Activated T-helper 9 cell treated with anti-CD3 and anti-CD28 coated beads, Interleukin-2, amount 50 U/mL, for 16 hours (primary cell): ENCODE results near the gene ELK3.

ENCODE experiments used
- DNase-seq: peaks from one replicate; pipeline ENCODE4 v3.0.0-alpha.2; 2020; ENCODE audit warnings: low read depth

The ELK3 gene

GRCh38 chr12:96189781-96190180 lies 4.4 kb upstream of the ELK3 start:
- no peak for DNase-seq

DNA sequence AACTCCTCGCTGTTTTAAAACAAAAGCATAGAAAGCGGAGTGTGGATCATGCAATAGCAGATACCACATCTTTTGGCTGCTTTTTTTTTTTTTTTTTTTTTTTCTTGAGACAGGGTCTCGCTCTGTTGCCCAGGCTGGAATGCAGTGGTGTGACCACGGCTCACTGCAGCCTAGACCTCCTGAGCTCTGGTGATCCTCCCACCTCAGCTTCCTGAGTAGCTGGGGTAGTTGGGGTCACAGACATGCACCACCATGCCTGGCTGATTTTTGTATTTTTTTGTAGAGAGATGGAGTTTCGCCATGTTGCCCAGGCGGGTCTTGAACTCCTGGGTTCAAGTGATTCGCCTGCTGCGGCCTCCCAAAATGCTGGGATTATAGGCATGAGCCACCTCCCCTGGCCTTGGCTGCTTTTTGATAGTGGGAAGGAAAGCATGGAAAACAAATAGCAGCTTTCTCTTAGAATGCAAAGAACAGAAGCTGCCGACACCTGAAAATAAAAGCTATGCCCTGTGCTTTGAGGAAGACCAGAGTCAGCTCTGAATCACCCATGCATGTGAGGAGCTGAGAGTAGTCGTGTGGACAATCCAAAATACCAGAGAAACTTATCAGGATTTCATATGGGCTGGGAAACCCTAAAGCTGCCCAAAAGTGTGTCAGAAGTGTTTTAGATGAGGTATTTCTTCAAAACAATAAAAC lies 3.6 kb upstream of the ELK3 start:
- DNase-seq, result no peak

DNA sequence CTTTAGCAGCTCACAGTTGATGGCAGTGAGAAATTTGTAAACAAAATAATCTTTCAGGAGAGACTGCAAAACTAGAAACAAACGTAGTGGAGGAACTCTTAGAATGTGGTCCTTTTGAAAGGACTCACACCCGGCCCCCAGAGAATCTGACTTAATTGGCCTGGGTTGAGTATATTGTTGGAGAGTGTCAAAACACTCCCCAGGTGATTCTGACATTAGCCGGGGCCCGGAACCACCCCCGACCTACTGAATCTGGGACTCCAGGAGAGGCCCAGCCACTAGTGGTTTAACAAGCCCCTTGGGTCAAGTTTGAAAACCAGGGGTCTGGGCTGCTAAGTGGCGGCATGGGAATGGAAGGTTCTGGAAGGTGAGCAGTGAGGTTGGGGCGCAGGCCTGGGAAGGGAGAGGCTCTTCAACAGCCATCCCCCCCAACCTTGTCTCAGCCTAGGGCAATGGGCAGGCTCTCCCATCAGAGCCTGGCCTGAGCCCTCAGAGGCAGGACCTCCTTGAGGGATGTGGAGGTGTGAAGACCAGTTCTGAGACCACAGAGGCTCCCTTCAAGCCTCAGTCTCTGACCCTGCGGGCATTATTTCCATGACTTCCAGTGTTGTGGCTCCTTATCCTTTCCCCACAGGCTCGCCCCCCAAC lies 1.1 kb upstream of the ELK3 start:
- no peak for DNase-seq

- no peak for DNase-seq
Observed at GRCh38 chr12:96194576-96194889, 358 bp downstream of the ELK3 start.

DNA sequence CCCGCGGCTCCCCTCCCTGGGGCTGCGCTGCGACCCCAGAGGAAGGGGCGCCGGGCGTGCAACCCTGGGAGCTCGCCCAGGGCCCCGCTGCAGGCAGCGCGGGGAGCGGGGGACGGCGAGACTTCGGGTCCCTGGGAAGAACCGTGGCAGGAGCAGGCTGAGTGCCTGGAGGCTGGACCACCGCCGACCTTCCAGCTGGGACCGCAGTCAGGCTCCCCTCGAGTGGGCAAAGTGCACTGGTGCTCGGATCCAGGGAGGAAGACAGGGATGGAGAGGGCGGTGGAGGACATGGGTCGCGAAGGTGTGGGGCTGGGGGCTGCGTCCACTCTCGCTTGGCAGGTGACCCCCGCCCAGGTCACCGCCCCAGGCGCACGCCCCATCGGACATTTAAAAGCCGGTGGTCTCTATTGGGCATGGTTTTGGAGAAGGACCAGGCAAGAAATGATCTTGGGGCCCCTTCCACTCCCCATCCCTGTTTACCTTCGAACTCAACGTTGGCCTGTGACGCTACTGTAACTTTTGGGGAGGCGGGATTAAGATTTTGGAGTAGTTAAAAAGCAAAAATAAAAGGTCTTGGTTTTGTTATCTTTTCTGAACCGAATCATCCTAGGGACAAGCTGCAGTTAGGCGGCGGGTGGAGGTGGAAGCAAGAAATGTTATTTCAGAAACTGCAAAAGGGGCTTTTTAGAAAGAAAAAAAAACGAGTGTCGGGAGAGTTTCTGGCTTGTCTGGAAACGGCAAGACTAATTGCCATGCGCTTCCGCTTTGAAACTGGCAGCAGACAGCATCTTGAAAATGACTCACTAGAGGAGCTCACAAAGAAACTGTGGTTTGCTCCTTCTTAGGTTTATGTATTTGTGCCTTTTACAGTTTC lies 1.0 kb downstream of the ELK3 start:
- peak; percentile 66 for DNase-seq

GRCh38 chr12:96195845-96196451 lies 1.8 kb downstream of the ELK3 start:
- DNase-seq, result peak; percentile 37

GRCh38 chr12:96196781-96197180 lies 2.6 kb downstream of the ELK3 start:
- no peak for DNase-seq

DNA sequence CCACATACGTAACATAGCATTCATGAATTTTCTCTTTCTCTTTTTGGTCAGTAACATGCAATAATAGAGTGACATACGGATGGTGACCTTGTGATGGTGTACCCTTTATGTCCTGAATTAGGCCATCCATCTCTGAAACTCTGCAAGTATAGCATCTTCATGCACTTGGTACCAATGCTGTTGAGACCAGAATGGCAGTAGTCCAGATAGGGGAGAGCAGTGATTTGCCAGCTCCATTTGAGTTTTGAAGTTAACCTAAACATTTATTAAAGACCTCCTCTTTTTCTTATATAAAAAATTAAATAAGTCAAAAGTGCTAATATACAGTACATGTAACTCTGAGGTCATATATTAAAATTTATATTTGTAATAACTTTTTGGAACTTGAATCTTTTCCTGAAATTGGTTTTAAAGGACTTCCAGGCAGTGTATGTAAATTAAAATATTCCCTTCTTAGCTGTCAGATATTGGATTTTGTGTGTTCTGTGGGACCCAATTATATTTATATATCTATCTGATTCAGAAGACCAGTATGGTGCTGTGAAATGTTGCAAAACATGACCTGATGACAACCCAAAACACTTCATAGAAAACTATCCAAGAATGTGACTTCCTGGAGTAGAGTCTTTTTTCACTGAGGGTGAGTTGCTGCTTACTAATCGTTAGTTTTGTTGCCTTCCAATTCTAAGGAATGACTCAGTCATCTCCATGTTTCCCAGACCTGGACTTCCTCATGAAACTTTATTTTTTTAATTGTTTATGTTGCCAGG lies 3.5 kb downstream of the ELK3 start:
- no peak for DNase-seq

DNA sequence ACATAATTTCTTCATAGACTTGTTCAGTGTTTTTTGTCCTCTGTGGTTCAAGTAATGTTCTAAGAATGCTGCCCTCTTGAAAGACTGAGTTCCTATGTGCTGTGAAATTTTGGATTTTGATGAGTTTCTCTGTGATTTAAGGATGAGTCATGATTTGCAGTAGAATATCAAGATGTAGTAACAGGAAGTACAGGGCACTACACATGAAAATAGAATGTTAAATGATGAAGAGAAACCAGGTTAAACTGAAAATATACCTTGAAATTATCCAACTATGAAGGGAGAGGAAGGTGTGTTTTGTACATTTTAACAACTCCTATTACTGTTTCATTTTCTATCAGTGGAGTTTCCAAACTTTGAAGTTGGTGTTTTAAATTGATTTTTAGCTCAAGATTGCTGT lies 4.8 kb downstream of the ELK3 start:
- no peak for DNase-seq

DNA sequence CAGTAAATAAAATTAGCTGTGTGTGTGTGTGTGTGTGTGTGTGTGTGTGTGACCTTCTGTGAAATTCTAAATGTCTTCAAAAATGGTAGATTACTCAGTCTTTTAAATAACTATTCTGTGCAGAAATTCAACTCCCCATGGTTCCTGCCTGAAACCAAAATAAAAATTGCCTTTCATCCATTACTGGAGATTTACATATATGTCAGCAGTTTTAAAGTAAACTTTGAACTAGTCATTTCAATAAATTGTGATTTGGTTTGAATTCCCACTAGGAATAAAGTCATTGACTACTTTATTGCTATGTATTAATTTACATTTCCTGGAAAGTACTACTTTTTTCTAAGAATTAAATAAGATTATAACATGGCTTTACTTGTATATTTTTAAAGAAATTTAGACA lies 5.3 kb downstream of the ELK3 start:
- DNase-seq, result no peak

DNA sequence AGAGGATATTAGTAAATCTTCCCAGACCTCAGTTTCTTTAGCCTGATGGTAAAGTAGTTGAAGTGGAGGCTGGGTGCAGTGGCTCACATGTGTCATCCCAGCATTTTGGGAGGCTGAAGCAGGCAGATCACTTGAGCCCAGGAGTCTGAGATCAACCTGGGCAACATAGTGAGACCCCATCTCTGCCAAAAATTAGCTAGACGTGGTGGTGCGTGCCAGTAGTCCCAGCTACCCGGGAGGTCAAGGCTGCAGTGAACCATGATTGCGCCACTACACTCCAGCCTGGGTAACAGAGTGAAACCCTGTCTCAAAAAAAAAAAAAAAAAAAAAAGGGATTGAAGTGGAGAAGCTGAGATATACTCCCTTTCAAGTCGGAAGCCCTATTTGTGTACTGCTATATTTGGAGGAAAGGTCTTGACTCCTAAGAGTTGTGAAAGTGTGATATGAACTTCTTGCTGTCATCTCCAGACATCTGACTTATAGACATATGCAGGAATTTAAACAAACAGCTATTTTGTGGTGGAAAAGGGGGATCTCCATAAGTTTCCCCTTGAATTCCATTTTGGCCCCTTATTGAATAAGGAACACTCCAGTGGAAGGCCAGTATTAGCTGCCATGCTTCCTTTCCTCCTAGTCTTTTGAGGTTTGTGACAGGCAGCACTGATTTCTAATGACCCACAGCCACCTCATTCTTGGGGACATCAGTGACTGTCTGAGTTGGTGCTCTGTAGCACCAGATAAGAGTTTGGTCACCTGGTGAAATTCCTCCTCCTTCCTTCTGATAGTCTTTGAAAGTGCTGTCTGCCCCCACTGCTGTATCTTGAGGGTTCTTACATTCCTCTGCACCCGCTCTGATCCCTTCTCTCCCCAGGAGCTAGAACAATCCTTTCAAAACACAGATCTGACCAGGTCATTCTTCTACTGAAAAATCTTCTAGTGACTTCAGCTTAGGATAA lies 7.4 kb downstream of the ELK3 start:
- DNase-seq, result no peak

GRCh38 chr12:96204381-96204780 lies 10.2 kb downstream of the ELK3 start:
- DNase-seq, result no peak

DNA sequence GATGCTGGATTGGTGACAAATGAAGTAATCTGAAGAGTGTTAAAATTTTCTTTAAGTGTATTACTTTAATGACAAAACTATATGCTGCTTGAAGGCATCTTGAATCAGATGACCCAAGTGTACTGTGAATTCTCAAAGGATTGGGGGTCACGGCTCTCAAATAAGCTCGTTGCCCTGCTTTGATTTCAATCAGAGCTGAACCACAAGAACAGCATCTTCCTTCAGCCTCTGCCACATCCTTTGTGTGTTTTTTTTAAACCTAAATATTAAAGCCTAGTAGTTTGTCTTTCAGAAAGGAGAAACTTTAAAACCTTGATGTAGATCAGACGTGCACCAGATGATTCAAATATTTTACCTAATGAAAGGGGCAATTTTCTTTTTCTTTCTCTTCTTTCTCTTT lies 11.7 kb downstream of the ELK3 start:
- DNase-seq, result no peak

DNA sequence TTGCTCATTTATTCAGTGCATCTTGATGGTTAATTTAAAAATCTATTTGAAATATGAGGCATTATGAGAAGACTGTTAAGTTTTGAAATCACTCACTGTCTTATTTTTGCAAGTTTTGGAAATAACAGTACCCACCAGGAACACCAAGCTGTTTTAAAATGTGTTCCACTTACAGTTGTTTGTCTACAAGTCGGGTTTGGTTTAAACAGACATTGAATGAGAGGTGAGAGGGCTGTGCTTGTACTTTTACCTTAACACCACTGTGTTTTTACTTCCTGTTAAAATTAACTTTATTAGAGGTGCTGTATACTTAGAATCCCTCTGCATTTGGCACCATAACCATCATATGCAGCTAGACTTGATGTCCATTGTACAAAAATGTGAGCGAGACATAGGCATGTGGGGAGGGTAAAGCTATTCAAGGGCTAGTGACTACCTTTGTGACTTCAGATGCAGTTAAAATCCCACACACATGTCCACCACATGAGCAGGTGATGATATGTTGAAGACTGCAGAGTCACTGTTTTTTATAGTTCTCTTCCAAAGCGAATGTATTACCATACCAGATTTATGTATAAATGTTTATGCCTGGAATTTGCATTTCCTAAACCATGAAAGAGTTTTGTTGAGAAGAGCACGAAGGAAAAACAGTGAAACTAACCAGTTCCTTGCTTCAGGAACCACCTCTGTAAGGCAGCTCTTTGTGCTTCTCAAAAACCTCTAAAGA lies 12.9 kb downstream of the ELK3 start:
- no peak for DNase-seq

DNA sequence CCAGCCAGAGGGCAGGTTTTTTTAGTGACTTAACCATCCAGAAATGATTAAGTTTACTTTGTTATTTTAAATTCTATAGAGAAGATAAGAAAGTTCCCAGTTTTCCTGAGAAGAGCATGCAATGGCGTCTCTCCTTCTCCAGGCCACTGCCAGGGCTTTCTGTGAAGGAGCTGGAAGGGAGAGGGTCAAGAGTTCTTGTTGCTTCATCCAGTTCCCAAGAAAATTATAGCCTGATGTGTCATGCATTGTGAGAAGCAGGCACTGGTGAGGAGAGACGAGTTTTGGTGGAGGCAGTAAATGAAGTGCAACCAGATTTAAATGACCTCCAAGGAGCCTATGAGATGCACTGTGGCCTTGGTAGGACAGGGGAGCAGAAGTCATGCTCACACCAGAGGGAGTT lies 14.2 kb downstream of the ELK3 start:
- no peak for DNase-seq

DNA sequence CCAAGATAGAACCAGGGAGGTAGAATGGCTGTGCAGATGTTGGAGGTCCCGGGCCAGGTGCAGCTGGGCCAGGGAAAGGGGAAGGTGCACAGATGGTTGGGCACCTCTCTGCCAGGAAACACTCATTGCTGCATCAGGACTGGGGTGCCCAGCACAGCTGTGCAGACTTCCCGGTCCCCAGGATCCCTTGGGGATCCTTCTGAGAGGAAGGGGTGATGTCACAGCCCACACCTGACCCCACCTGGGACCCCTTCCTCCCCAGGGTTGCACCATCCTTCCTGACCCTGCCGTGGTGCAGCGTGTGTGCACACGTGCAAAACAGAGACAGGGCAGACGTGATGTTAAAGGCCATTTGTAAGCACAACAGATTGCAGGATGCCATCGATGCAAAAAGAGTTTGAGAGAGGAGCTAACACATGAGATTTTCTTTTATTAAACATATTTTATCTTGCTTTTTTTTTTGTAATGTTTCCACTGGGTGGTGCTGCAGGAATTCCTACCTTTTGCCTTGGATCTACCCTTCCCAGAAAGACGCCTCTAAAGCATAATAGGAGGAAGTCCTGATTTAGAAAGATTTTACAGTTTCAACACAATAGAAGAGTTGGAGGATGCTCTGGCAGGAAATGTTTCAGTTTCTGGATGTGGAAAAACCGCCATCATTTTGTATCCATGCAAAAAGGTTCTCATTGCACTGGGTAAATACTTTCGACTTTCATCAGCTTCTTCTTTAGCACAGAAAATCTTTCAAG lies 14.8 kb downstream of the ELK3 start:
- no peak for DNase-seq

DNA sequence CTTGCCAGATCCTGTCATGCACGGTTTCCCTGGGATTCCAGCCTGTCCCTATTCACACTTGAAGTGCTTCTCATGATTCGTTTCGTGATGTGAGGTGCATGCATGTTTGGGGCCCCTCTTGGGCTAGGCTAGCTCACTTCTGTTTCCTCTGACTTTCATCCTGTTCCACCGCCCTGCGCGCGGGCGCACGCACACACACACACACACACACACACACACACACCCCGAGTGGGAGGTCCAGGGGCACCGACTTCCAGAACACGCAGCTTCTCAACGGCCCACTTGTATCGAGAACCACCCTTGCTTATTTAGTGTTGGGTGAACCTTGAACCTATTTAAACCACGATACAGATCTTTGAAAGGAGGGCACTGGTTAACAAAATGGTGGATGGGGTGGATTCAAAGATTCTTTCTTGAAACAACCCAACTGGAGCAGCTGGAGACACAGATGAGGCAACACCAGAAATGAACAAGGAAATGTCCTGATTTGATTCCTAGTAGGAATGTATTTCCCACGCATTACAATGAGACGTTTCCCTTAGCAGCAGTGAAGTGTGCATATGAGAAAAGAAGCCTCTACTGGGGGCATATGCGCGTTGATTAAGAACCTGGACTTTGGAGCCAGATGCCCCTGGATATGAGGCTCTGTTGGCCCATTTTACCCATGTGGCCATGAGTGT lies 16.3 kb downstream of the ELK3 start:
- DNase-seq, result no peak

DNA sequence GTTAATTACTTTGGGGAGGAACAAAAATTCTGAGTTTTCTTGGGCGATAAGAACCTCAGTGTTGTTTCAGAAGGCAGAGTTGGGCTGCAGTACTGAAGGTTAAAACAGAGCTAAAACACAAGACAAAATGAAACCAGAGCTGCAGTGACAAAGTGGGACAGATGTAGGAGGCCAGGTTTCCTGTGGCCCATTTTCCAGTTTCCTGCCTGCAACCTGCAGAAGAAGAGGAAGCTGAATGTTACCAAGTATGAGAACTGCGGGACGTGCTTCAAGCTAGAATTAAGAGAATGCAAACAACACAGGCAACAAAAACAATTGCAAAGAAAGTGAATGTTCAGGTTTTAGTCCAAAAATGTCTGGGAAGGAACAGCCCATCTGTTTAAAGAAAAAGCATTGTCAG lies 17.8 kb downstream of the ELK3 start:
- no peak for DNase-seq
